OCI-LY3 (cell line): ENCODE results near the gene TRIM67.

Experiments used
- H2AFZ ChIP-seq: fragments of 200-600, 300-600 bp; shearing (Covaris generic); 2 replicates; pipeline ENCODE4 v1.6.0; 2014; ENCODE audit warnings: antibody characterized with exemption, low read depth, low read length
- H3K27ac ChIP-seq: fragments of 200-600, 300-600 bp; sonication (generic); 2 replicates; pipeline ENCODE4 v1.5.1; 2014; ENCODE audit warnings: mild to moderate bottlenecking, low read length, moderate library complexity, mixed read lengths
- H3K27me3 ChIP-seq: fragments of 200-600, 300-600 bp; sonication (generic); 2 replicates; pipeline ENCODE4 v1.6.1; 2014; ENCODE audit warnings: low read depth, low read length, mixed read lengths
- H3K36me3 ChIP-seq: fragments of 200-600, 300-600 bp; sonication (generic); replicated peaks from 2 replicates; pipeline ENCODE3; 2014; ENCODE audit warnings: low read depth, low read length, mixed read lengths
- H3K4me1 ChIP-seq: fragments of 300-600, 200-600 bp; sonication (generic); 2 replicates; pipeline ENCODE4 v1.6.1; 2014; ENCODE audit warnings: low read length, mixed read lengths
- H3K4me2 ChIP-seq: fragments of 200-600, 300-600 bp; sonication (generic); 2 replicates; pipeline ENCODE4 v1.6.1; 2014; ENCODE audit warnings: low read length, mixed read lengths
- H3K4me3 ChIP-seq: fragments of 300-600, 200-600 bp; sonication (generic); 2 replicates; pipeline ENCODE4 v1.5.1; 2014; ENCODE audit warnings: antibody characterized with exemption, mild to moderate bottlenecking, low read length, moderate library complexity
- H3K79me2 ChIP-seq: fragments of 300-600, 200-600 bp; shearing (Covaris generic); 2 replicates; pipeline ENCODE4 v1.6.1; 2014; ENCODE audit warnings: mild to moderate bottlenecking, low read length, mixed read lengths
- H3K9ac ChIP-seq: fragments of 300-600, 200-600 bp; shearing (Covaris generic); 2 replicates; pipeline ENCODE4 v1.6.0; 2014; ENCODE audit warnings: mild to moderate bottlenecking, low read length, moderate library complexity
- H3K9me3 ChIP-seq: fragments of 200-600, 300-600 bp; shearing (Covaris generic); 2 replicates; pipeline ENCODE4 v1.6.1; 2014; ENCODE audit warnings: low read length, mixed read lengths; ENCODE audit not compliant: insufficient read depth
- H4K20me1 ChIP-seq: fragments of 200-600, 300-600 bp; sonication (generic); 2 replicates; pipeline ENCODE4 v1.6.1; 2016; ENCODE audit warnings: low read length, mixed read lengths; ENCODE audit not compliant: insufficient read depth
- EZH2phosphoT487 ChIP-seq: fragments of 200-600 bp; shearing (Covaris generic); IDR thresholded peaks from 2 replicates; pipeline ENCODE4 v1.6.1; 2018; ENCODE audit warnings: antibody characterized with exemption, mixed run types, low read depth
- TF ChIP-seq, protein P1 (sequence below): fragments of 200-600, 300-600 bp; sonication (generic); IDR thresholded peaks from 2 replicates; pipeline ENCODE4 v1.5.1; 2014; ENCODE audit warnings: antibody characterized with exemption, low read length, low read depth

TRIM67 gene

DNA sequence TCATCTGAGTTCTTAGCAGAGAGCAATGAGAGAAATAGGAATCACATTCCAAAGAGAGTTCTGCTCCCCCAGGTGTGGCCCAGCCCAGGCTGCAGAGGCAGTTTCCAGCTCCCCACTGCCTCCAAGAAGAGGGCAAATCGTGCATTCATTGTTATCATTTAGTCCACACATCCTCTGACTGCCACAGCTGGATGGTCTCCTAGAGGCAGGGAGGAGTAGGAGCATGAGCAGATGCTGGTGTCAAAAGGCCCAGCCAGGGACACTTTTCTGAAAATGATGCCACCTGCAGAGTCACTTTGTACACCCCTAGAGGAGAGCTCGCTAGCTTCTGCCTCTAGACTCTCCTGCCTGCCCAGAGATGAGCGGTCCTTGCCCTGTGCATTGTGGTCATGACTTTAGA, 45.6 kb downstream of the TRIM67 start:
- Histone ChIP-seq H3K4me3 (no peak overlapping the region), H3K4me2 (no peak overlapping the region), H3K9me3 (no peaks in the 10 kb centered on the region), H4K20me1 (no peaks in the 10 kb centered on the region), H3K9ac (no peak overlapping the region), H3K36me3 (no peaks in the 10 kb centered on the region), H3K79me2 (no peaks in the 10 kb centered on the region), H3K4me1 (peaks cover 7% of the 10 kb centered on the region; the same call in 1 of the 2 replicates), H2AFZ (no peak overlapping the region), H3K27me3 (peaks cover 24% of the 10 kb centered on the region), H3K27ac (no peak overlapping the region)
- TF ChIP-seq EZH2phosphoT487: no peak

- Histone ChIP-seq H3K9ac (no peak overlapping the region), H3K4me2 (no peak overlapping the region), H3K27ac (no peak overlapping the region), H3K36me3 (no peaks in the 10 kb centered on the region), H3K4me1 (peaks cover 7% of the 10 kb centered on the region; the same call in 1 of the 2 replicates), H2AFZ (no peak overlapping the region), H3K9me3 (no peaks in the 10 kb centered on the region), H3K27me3 (peaks cover 12% of the 10 kb centered on the region), H4K20me1 (no peaks in the 10 kb centered on the region), H3K4me3 (no peak overlapping the region), H3K79me2 (no peaks in the 10 kb centered on the region)
- TF ChIP-seq, protein P1, sequence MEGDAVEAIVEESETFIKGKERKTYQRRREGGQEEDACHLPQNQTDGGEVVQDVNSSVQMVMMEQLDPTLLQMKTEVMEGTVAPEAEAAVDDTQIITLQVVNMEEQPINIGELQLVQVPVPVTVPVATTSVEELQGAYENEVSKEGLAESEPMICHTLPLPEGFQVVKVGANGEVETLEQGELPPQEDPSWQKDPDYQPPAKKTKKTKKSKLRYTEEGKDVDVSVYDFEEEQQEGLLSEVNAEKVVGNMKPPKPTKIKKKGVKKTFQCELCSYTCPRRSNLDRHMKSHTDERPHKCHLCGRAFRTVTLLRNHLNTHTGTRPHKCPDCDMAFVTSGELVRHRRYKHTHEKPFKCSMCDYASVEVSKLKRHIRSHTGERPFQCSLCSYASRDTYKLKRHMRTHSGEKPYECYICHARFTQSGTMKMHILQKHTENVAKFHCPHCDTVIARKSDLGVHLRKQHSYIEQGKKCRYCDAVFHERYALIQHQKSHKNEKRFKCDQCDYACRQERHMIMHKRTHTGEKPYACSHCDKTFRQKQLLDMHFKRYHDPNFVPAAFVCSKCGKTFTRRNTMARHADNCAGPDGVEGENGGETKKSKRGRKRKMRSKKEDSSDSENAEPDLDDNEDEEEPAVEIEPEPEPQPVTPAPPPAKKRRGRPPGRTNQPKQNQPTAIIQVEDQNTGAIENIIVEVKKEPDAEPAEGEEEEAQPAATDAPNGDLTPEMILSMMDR: no peak
- no peak for TF ChIP-seq EZH2phosphoT487
Observed at GRCh38 chr1:231208980-231209379, 47.1 kb downstream of the TRIM67 start.

GRCh38 chr1:231209531-231209930, 47.7 kb downstream of the TRIM67 start:
- Histone ChIP-seq H3K36me3 (no peaks in the 10 kb centered on the region), H3K4me3 (no peak overlapping the region), H3K9me3 (no peaks in the 10 kb centered on the region), H3K79me2 (no peaks in the 10 kb centered on the region), H3K4me1 (peaks cover 7% of the 10 kb centered on the region; the same call in 1 of the 2 replicates), H3K9ac (no peak overlapping the region), H3K27me3 (peaks cover 7% of the 10 kb centered on the region), H2AFZ (no peak overlapping the region), H4K20me1 (no peaks in the 10 kb centered on the region), H3K4me2 (no peak overlapping the region), H3K27ac (no peak overlapping the region)
- TF ChIP-seq, protein P1: no peak
- TF ChIP-seq EZH2phosphoT487: no peak

DNA sequence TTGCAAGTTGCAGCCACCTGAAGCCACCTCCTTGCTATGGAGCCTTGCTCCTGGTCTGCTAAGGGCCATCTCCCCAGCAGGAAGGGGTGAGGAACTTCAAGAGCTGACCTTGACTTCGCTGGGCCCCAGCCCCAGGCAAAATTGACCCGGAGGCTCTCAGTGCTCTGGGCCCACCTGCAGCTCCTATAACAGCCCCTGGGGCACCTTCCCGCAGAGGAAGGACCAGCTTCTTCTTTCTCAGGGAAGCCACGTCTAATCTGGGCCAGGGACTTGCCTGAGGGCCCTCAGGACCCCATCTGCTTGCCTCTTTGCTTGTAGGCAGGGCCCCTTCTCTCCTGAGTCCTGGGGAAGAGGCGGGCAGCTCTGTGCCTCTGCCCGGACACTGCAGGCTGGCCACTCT, 48.3 kb downstream of the TRIM67 start:
- Histone ChIP-seq H3K9ac (no peak overlapping the region), H3K4me1 (peaks cover 11% of the 10 kb centered on the region), H3K36me3 (no peaks in the 10 kb centered on the region), H3K79me2 (no peaks in the 10 kb centered on the region), H4K20me1 (no peaks in the 10 kb centered on the region), H3K27me3 (peaks cover under 1% of the 10 kb centered on the region), H3K4me3 (no peak overlapping the region), H3K27ac (no peak overlapping the region), H3K9me3 (no peaks in the 10 kb centered on the region), H3K4me2 (no peak overlapping the region), H2AFZ (no peak overlapping the region)
- TF ChIP-seq EZH2phosphoT487: no peak
- TF ChIP-seq, protein P1: no peak
